HG02973 (cell line): ENCODE measurements around the gene LUC7L2.
"Not testable (repeated sequence)": the region's sequence is repeated elsewhere in the genome, so short reads cannot be mapped to it uniquely, and the experiment has no call there.

Experiments used
- ATAC-seq: cut with Tn5 transposase; IDR thresholded peaks from one replicate; pipeline ENCODE4 v1.9.1; 2021; ENCODE audit warnings: moderate library complexity; ENCODE audit not compliant: unreplicated experiment

LUC7L2 gene

GRCh38 chr7:139359366-139360209 is at the start of gene LUC7L2:
Gene LUC7L2 (plus strand): TSS chr7:139359894. CDS start chr7:139360262, 368 bp downstream.
- peak; percentile 73 for ATAC-seq

- ATAC-seq = no peak
Observed at GRCh38 chr7:139317939-139318505, 41.7 kb upstream of the LUC7L2 start.

- ATAC-seq = no peak
Observed at GRCh38 chr7:139321071-139321745, 38.5 kb upstream of the LUC7L2 start.

GRCh38 chr7:139324709-139325108 is 35.0 kb upstream of the LUC7L2 start:
- ATAC-seq = not testable (repeated sequence)

GRCh38 chr7:139328375-139328774 is 31.3 kb upstream of the LUC7L2 start:
- ATAC-seq = no peak

- ATAC-seq = no peak
Observed at GRCh38 chr7:139329119-139329518, 30.6 kb upstream of the LUC7L2 start.

GRCh38 chr7:139330333-139331030 is 29.2 kb upstream of the LUC7L2 start:
- ATAC-seq = no peak

GRCh38 chr7:139332697-139333359 is 26.9 kb upstream of the LUC7L2 start:
- ATAC-seq = no peak

GRCh38 chr7:139333443-139333842 is 26.3 kb upstream of the LUC7L2 start:
- ATAC-seq = not testable (repeated sequence)

GRCh38 chr7:139334399-139335150 is 25.1 kb upstream of the LUC7L2 start:
- no peak for ATAC-seq

GRCh38 chr7:139339025-139339424 is 20.7 kb upstream of the LUC7L2 start:
- no peak for ATAC-seq

- ATAC-seq = no peak
Observed at GRCh38 chr7:139339698-139340036, 20.0 kb upstream of the LUC7L2 start.

- peak; percentile 78 for ATAC-seq
Observed at GRCh38 chr7:139340037-139340807, 19.5 kb upstream of the LUC7L2 start.

- no peak for ATAC-seq
Observed at GRCh38 chr7:139340808-139341057, 19.0 kb upstream of the LUC7L2 start.

- ATAC-seq = peak; percentile 54
Observed at GRCh38 chr7:139341058-139341775, 18.5 kb upstream of the LUC7L2 start, which contains the start of gene FMC1. Gene FMC1 (plus strand): TSS chr7:139341337. CDS start chr7:139341385, 48 bp downstream.

- no peak for ATAC-seq
Observed at GRCh38 chr7:139341776-139342226, 17.9 kb upstream of the LUC7L2 start.

GRCh38 chr7:139345042-139345441 is 14.7 kb upstream of the LUC7L2 start:
- no peak for ATAC-seq

GRCh38 chr7:139351027-139351426 is 8.7 kb upstream of the LUC7L2 start:
- no peak for ATAC-seq

GRCh38 chr7:139354729-139355128 is 5.0 kb upstream of the LUC7L2 start:
- no peak for ATAC-seq
